Uterus (tissue), 4 donors: ENCODE data around the gene TTLL10. TPM values are rescaled to one million over a fixed set of nuclear protein-coding genes. Genes with fewer than 3 reads are reported as not detected.

Experiments used
- DNase-seq, 2 donors: peaks; one replicate each; pipeline ENCODE4 v3.0.0-alpha.2; 2019 to 2020
- H3K27ac ChIP-seq, 2 donors: fragments of 200-600 bp; sonication (generic); 1 replicate in 1 of 2; 2 replicates in 1 of 2; pipeline ENCODE4 v1.5.1; 2016 to 2018
- H3K27me3 ChIP-seq, 2 donors: fragments of 200-600 bp; sonication (generic); one replicate each; pipeline ENCODE4 v1.5.1; 2018 to 2019; ENCODE audit warnings: control low read depth in 1 of 2
- H3K36me3 ChIP-seq, 2 donors: fragments of 200-600 bp; sonication (generic); one replicate each; pipeline ENCODE4 v1.5.1; 2019; ENCODE audit warnings: control low read depth in 1 of 2
- H3K4me1 ChIP-seq, 2 donors: fragments of 200-600 bp; sonication (generic); one replicate each; pipeline ENCODE4 v1.5.1; 2018 to 2019; ENCODE audit warnings: control low read depth in 1 of 2
- H3K4me3 ChIP-seq, 2 donors: fragments of 200-600 bp; sonication (generic); 1 replicate in 1 of 2; 2 replicates in 1 of 2; pipeline ENCODE4 v1.5.1; 2018 to 2019; ENCODE audit warnings: mild to moderate bottlenecking in 1 of 2
- H3K9me3 ChIP-seq, 2 donors: fragments of 200-600 bp; sonication (generic); one replicate each; pipeline ENCODE4 v1.5.1; 2019; ENCODE audit warnings: control low read depth in 1 of 2
- CTCF ChIP-seq, 4 experiments: fragments of 200-600 bp in 2 of 4; fragments of 450-650 bp in 2 of 4; sonication (generic) in 2 of 4; IDR thresholded peaks; one replicate each; pipeline ENCODE4 v1.5.1; 2016 to 2019; ENCODE audit warnings: antibody characterized with exemption in 4 of 4, mild to moderate bottlenecking in 2 of 4, moderate library complexity in 1 of 4
- POLR2A ChIP-seq, 2 donors: fragments of 450-650 bp; IDR thresholded peaks; one replicate each; pipeline ENCODE4 v1.6.1; 2016; ENCODE audit warnings: antibody characterized with exemption in 2 of 2, mild to moderate bottlenecking in 1 of 2, moderate library complexity in 1 of 2
- intact Hi-C: fragments of 100-400 bp; cut with DNase I; formaldehyde crosslinking; loops from one replicate; pipeline ENCODE4 v1.15.1; 2023; ENCODE audit warnings: low total_unique reads
- total RNA-seq, 4 donors: library from RNA; depleted of rRNA in 3 of 4; stranded (reverse); fragments of >200 nt in 3 of 4; gene quantifications; one replicate each; pipeline versions ENCODE4 v1.1.0 to v1.2.4, GENCODE V29; 2014 to 2023
- donor health status: DM: yes; HTN: yes; CAD: no.

The TTLL10 gene
- total RNA-seq, 4 donors from 2014 or later, result 0.35 to 0.51 TPM; not detected in 2

GRCh38 chr1:1127551-1128451 lies 45.9 kb upstream of the TTLL10 start:
- no peak for DNase-seq
- intact Hi-C loops, result no loop called here
- no peaks in the 10 kb centered on the region for H3K27me3 ChIP-seq
- H3K9me3 ChIP-seq, result no peaks in the 10 kb centered on the region
- no peaks in the 10 kb centered on the region for H3K36me3 ChIP-seq
- H3K4me3 ChIP-seq, result no peak overlapping the region
- no peak overlapping the region for H3K27ac ChIP-seq
- TF ChIP-seq CTCF (IDR thresholded peaks at IDR 0.05) (no peak), POLR2A (IDR thresholded peaks at IDR 0.05) (no peak)
- no peaks in the 10 kb centered on the region for H3K4me1 ChIP-seq

- intact Hi-C loops, result no loop called here
- Histone ChIP-seq H3K27me3 (no peaks in the 10 kb centered on the region), H3K9me3 (no peaks in the 10 kb centered on the region), H3K4me3 (no peak overlapping the region), H3K36me3 (no peaks in the 10 kb centered on the region), H3K27ac (peak overlapping the region in 1 of 2 donors; percentile 19), H3K4me1 (no peaks in the 10 kb centered on the region)
- no peak for DNase-seq
- TF ChIP-seq CTCF (IDR thresholded peaks at IDR 0.05), result no peak
- no peak for TF ChIP-seq POLR2A (IDR thresholded peaks at IDR 0.05)
Observed at GRCh38 chr1:1128454-1129139, 45.1 kb upstream of the TTLL10 start.

DNA sequence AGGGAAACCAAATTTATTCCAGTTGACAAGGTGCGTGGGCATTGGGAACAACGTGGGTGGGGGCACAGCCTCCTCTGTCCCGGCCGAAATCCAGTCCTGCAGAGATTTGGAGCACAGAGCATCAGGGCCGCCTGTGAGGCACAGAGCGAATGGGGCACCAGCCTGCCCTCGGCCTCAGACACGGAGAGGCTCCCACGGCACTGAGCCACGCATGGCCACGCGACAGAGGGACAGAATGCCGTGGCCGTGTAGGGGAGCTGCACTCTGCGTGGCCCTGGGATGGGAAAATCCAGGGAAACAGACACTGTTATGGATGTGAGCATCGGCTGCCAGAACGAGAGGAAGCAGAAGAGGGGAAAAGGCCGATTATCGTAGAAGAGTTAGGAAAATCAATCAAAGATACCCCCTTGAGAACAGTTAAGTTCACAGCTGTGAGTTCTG lies 44.3 kb upstream of the TTLL10 start:
- intact Hi-C loops, result no loop called here
- Histone ChIP-seq H3K4me3 (no peak overlapping the region), H3K27ac (no peak overlapping the region), H3K36me3 (no peaks in the 10 kb centered on the region), H3K4me1 (no peaks in the 10 kb centered on the region), H3K9me3 (no peaks in the 10 kb centered on the region), H3K27me3 (no peaks in the 10 kb centered on the region)
- no peak for TF ChIP-seq POLR2A (IDR thresholded peaks at IDR 0.05)
- TF ChIP-seq CTCF (IDR thresholded peaks at IDR 0.05), result no peak
- no peak for DNase-seq

DNA sequence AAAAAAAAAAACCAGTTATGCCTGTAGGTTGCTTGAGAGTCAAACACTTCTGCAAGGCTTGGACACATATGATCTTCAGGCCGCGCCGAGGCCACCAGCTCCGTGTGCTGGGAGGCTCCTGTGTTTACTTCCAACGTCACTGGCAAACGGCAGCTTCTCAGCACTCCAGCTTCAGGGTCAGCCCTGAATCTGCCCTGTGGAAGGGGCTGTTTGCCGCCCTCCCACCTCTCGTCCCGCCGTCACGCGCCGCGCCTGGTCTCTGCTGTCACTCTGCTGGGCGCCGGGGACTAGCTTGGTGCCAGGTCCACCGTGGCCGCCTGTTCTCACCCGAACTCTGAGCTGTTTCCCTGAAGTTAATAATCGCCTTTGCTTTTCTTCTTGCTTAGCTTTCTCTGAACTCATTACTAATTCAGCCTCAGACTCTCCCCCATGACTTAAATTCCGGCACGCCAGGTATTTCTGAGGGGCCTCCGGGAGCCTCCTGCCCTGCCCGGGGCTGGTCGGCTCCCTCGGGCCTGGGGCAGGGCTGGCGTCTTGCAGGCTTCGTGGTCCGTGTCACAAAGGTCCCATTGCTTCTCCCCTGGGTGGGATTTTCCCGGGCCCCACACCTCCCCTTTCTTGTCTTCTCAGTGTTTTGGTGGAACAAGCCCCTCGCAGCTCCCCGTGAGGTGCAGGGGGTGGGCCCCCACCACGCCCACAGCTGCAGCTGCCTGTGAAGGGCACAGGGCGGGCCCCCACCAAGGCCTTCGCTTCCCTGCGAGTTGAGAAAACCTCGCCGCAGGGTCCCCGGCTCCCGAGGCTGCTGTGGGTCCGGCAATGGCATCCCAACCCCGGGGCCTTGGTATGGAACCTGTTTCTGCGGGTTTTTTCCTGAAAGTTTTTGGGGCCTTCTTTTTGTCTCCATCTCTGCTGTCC lies 43.2 kb upstream of the TTLL10 start:
- intact Hi-C loops, result no loop called here

More for the DNA sequence above, 43.2 kb upstream of the TTLL10 start:
- TF ChIP-seq CTCF (IDR thresholded peaks at IDR 0.05) (no peak), POLR2A (IDR thresholded peaks at IDR 0.05) (no peak)
- H3K4me3 ChIP-seq, result no peak overlapping the region
- H3K4me1 ChIP-seq, result no peaks in the 10 kb centered on the region
- DNase-seq, result no peak
- H3K36me3 ChIP-seq, result no peaks in the 10 kb centered on the region
- no peaks in the 10 kb centered on the region for H3K27me3 ChIP-seq
- no peaks in the 10 kb centered on the region for H3K9me3 ChIP-seq
- H3K27ac ChIP-seq, result no peak overlapping the region
